ENCODE results near the gene TMEM106B.

- no peak for TF ChIP-seq CTCF (conservative IDR thresholded peaks at IDR 0.05 in 1 of 2, IDR thresholded peaks at IDR 0.05 in 1 of 2; ENCODE audit: low read depth in 1 of 2, low read length in 2 of 2)
- TF ChIP-seq EZH2 (IDR thresholded peaks at IDR 0.05; ENCODE audit: low read length, missing control alignments), result no peak
Measured at GRCh38 chr7:12196386-12196785, 14.7 kb upstream of the TMEM106B start.
